ENCODE data around the gene SETBP1.

Gene SETBP1

DNA sequence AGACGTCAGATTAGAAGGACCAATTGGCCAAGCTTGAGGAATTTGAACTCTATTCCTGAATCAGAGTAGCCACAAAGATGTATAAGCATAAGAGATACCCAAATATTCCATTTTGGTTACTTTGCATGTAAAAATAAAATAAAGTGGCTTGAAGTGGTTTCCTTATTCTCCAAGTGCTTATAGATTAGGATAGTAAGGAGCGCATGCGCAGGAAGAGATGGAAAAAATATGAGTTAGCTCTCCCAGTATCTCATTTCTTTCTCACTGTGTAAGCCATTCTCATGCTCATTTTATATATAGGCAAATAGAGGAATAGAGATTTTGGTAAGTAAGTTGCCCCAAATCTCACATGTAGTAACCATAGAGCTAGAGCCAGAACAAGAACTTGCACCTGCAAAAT lies 241.3 kb downstream of the SETBP1 start:
- in situ Hi-C loops (cut with MboI; ENCODE audit: low sequenced_read_pairs) = no loop called here

DNA sequence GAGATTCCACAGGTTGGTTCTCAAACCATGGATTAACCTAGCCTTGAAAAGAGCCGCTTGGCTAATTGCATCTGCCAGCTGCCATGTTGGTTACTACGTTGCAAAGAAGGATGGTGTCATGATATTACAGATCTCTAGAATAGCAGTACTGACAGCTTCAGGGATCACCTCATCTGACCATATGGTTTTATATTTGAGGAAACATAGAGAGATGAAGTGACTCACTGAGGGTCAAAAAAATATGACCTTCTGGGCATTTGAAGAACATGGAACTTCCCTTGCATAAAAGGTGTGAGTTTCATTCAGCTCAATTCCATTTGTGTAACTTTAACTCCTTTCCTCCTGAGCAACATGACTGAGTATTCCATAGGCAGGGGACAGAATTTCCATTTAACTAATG lies 242.3 kb downstream of the SETBP1 start:
- in situ Hi-C loops (cut with MboI; ENCODE audit: low sequenced_read_pairs) = no loop called here

DNA sequence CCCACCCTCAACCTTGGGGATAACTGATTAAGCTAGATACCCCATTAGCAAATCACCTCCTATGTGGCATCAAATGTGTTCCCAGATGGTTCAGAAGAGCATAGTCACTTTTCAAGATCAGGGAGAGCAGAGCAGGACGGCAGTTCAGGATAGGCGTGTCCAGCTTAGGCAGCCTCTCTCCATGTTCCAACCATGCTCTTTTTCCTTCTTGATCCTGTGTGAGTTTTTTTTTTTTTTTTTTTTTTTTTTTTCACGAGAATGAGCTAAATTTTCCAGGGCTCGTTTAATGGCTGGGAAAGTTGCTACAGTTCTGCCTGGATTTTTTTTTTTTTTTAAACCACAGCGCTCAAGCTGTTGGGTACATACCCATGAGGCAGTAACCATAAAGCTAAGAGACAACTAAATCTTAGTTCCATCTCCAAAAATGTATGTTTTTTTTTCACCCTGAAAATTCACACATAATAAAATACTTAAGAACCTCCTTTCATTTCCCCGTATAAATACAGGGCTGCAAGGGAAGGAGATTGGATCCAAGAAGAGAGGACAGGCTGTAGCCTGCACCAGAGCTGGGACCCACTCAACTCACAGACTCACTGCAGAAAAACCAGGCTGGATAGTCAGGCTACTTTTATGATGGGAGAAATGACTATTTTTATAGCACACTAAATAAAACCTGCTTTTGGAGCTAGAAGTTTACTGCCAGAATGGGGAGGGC lies 244.3 kb downstream of the SETBP1 start:
- in situ Hi-C loops (cut with MboI; ENCODE audit: low sequenced_read_pairs) = no loop called here

DNA sequence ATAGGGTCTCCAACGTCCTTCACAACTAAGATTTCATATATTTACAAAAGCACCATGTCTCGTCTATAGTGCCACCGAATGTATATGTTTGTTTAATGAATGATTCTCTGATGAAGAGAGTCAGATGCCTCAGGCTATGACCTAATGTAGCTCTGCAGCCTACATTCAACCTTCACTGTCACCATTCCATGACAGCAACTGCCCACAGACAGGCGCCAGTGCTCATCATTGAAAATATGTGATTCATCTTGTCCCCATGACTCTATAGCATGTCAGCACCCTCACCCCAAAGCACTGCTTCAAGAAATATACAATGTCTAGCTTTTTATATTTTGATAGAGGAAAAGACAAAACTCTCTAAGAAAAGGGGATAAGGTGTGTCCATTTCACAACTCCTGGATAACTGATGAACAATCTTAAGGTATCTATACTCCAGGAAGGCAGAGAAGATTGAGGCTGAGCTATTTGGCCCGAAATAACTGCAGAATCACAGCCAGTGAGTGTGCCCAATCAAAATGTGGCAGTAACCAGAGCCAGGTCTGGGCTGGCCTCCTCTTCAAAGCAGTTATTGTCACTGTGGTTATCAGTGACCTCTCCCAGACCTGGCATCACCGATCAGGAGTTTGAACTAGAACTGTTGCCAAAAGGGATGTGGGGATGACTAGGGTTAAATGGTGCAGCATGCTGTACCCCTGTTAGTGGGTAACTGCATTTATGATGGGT lies 246.6 kb downstream of the SETBP1 start:
- in situ Hi-C loops (cut with MboI; ENCODE audit: low sequenced_read_pairs) = no loop called here

DNA sequence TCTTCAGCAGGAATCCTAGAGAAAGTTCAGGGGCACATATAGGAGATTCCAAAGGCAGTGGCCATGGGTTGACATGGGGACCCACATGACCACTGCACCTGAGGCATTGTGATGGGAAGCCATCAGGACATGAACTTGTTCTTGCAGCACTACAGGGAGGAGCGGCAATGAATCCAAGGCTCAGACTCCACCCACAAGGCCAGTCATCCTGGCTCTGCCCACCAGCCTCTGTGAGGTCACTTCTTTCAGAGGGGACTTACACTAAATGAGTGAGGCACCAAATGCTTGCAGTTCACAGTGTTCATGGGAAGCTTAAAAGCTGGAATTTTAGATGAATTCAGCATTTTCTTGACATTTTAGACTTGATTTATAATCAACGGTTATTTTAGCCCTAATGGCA lies 254.2 kb downstream of the SETBP1 start:
- in situ Hi-C loops (cut with MboI; ENCODE audit: low sequenced_read_pairs) = no loop called here

DNA sequence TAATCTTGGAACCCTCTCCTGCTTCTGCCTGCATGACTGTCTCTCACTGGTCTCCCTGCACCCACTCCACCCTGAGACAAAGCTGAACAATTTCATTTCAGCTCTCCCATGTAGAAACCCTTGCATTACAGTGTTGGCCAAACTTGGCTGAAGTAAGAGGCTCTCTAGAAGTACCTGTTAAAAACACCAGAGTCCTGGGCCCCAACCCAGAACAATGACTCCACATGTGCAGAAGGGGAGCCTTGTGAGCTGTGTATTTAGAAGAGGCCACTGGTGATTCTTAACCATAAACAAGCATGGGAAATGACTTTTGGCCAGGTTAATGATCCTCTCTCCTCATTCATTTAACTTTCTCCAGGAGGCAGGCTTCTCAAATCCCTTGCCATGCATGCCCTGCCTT lies 254.8 kb downstream of the SETBP1 start:
- in situ Hi-C loops (cut with MboI; ENCODE audit: low sequenced_read_pairs) = no loop called here

DNA sequence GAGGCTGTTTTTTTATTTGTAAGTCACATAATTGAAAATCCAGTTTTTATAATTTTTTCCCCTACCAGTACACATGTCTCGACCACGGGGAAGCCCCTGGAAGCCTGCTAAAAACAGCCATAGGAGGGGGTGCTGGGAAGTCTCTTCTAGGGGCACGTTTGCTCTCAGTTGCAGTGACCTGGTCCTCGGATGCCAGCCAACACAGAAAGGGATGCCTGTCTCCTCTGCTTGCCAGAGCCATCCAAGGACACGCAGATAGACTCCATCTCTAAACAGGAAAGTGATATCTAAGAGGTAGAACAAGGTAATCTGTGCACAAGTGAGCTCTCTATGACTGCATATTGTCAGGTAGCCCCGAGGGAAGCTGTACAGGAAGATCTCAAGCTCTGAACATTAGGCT lies 255.8 kb downstream of the SETBP1 start:
- in situ Hi-C loops (cut with MboI; ENCODE audit: low sequenced_read_pairs) = no loop called here

DNA sequence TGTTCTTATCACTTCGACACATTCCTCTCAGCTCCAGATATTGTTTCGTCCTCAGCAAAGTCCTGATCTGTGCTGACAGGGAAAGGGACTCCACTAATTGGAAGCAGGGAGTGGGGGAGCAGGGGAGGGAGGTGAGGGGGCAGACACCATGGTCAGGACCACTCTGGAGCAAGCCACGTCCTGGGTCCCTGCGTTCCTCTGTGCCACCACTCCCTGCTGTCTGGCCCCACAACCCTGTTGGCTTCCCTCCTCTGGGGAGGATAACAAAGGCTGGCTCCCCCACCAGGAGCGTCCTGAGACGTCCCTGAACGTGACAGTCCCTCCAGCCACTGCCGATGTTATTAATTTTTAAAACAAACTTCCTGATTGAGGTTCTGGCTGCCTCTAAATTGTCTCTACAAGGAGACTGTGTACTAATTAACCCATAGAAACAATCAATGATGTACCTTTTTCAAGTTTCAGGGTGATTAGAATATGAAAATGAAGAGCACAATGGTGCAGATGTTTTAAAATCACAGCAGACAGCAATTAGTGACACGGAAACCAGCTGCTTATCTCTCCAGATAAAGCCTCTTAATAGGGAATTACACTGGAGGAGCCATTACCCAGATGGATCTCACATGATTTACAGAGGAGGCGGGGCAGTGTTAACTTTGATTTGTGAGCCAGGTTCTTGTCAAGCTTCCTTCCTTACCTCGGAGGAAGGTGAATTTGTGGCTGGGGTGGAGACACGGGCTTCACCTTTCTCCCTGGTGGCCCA lies 257.5 kb downstream of the SETBP1 start:
- in situ Hi-C loops (cut with MboI; ENCODE audit: low sequenced_read_pairs) = no loop called here

DNA sequence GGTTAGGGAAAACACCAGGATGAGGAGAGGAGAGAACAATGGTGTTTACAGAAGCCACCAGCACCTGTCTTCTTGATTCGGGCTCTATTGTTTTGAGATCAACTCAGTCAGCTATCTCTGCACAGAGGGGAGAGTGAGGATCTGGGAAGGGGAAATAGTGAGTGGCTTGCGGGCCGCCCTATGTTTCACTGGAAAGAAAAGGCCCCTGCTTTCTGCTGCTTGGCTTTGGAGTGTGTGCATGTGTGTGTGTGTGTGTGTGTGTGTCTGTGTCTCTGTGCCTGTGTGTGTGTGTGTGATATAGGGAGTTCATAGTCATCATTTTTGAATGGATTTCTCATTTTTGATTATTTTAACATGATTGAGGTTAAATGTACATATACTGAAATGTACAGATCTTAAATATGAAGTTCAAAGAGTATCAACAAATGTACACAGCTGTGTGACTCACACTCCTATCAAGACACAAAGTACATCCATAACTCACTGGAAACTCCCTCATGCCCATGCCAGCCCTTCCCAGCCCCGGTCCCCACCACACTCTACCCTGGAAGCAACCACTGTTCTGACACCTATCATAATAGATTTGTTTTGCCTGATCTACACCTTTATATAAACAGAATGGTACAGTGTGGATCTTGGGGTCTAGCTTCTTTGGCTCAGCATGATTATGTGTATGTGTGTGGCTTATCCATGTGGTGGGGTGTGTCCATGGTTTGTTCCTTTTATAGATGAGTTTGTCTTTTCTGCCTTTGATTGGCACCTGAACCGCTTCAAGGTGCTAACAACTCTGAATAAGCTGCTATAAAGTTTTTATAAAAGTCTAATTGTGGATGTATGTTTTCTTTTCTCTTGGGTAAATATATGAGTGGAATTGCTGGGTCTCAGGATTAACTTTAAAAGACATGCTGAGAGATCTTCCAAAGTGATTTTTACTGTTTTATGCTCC lies 258.3 kb downstream of the SETBP1 start:
- in situ Hi-C loops (cut with MboI; ENCODE audit: low sequenced_read_pairs) = no loop called here

DNA sequence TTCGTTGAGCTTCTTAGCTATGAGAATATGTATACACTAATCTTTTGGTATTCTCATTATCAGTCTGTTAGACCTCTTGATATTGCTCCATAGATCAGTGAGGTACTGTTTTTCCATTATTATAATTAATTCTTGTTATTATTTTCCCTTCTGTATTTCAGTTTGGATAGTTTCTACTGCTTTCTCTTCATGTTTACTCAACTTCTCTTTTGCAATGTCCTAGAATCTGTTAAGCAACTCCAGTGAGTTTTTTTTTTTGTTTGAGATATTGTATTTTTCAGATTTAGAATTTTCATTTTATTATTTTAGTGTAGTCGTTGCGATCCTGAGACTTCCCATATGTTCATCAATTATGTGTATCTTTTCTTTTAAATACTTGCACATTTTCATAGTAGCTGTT lies 260.8 kb downstream of the SETBP1 start:
- in situ Hi-C loops (cut with MboI; ENCODE audit: low sequenced_read_pairs) = no loop called here

DNA sequence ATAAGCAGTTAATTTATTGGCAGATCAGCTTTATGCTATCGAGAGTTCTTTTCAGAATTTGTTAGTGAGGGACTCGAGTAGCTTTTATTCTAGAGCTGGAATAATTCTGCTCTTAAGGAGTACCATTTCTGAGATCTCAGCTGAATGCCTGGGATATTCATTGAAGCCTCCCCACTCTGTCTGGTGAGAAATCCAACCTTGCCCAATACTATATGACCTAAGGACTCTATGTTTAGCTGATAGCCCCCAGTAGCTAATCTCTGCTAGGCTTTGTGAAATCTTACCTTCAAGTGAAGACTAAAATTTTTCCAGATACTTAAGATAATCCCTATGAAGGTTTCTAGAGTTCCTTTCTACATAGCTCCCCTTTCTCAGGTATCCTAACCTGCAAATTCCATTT lies 261.4 kb downstream of the SETBP1 start:
- in situ Hi-C loops (cut with MboI; ENCODE audit: low sequenced_read_pairs) = no loop called here

DNA sequence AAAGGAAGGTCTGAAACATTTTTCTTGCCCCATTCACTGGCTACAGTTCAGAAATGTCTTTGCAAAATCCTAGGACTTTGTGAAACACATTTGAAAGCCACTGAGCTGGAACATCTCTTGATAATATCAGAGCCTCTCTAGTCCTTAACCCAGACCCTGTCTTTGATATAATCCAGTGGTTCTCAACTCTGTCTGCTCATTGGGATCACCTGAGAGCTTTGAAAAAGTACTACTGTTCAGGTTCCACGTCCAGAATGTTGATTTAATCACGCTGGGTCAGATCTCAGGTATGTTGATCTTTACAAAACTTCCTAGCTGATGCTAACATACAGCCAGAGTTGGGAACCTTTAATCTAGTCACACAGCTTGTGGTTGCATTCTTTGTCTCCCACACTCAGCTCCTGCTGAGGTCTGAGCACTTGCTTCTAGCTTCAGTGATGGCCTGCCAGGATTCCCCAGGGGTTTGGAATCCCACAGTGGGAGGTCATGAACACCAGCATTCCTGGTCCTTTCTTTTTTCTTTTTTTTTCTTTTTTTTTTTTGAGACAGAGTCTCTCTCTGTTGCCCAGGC lies 262.7 kb downstream of the SETBP1 start:
- in situ Hi-C loops (cut with MboI; ENCODE audit: low sequenced_read_pairs) = no loop called here

DNA sequence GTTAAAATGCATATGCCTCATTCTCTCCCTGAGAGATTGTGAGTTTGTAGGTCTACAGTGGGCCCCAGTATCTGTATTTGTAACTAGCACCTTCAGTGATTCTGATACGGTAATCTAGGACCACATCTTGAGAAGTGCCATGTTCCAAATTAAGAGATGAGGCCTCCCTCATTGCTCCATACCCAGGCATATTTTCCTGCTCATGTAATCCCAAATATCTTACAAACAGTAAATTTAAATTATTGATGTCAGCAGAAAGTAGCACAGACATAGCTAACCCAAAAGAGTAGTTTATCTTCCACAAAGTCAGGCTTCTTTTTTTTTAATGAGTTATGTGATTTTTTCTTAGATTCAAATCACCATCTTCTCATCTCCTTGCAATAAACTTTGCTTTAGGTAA lies 263.8 kb downstream of the SETBP1 start:
- in situ Hi-C loops (cut with MboI; ENCODE audit: low sequenced_read_pairs) = no loop called here

DNA sequence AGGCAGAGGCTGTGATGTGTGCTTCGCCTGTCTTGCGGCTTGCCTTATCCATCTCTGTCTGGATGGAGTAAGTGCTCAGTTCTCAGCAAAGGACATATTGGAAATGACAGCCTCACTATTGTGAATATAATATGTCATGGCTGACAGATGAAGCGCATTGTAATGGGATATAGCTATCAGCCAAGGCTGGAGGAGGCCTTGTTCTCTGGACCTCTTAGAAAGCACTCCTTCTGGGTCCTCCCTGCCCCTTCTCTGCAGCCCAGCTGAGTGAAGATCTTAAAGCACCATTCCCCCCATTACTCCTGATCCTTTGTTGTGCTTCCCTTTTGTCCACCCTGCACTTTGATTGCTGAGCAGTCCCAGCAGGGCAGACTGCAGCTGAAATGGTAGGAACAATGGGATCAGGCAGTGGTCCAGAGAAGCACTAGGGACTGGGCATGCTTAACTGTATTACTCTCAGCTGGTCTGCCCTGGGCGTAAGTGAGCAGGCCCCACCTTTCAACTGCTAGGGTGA lies 265.3 kb downstream of the SETBP1 start:
- in situ Hi-C loops (cut with MboI; ENCODE audit: low sequenced_read_pairs) = no loop called here

DNA sequence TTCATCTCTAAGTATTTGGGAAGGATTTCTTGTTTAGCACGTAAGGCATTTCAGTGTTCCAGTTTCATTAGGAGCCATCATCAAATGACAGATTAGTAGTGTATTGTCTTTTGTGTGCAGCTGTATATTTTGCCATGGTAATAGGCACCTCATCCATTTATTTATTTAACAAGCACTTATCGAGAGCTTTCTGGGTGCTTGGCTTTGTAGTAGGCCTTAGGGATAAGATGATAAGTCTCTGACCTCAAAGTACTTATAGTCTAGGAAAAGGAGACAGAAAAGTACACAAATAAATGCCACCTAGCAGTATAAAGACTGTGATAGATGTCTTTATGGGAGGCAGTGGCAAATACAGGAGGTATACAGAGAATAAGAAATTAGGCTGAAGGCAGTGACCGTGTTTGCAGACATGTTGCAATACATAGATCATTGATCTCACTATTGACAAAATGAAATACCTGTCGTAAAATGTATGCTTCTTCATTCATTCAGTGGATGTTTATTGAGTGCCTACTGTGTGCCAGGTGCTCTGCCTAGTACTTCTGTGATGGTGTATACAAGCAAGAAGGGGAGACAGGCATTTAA lies 265.9 kb downstream of the SETBP1 start:
- in situ Hi-C loops (cut with MboI; ENCODE audit: low sequenced_read_pairs) = no loop called here

DNA sequence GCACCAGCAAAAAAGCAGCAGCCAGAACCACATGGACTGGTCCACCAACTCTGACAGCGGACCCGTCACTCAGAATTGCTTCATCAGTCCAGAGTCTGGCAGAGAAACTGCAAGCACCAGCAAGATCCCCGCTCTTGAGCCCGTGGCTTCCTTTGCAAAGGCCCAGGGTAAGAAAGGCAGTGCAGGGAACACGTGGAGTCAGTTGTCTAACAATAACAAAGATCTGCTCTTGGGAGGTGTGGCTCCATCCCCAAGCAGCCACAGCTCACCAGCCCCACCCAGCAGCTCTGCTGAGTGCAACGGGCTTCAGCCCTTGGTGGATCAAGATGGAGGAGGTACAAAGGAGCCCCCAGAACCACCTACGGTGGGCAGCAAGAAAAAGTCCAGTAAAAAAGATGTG lies 269.3 kb downstream of the SETBP1 start:
- in situ Hi-C loops (cut with MboI; ENCODE audit: low sequenced_read_pairs) = no loop called here

DNA sequence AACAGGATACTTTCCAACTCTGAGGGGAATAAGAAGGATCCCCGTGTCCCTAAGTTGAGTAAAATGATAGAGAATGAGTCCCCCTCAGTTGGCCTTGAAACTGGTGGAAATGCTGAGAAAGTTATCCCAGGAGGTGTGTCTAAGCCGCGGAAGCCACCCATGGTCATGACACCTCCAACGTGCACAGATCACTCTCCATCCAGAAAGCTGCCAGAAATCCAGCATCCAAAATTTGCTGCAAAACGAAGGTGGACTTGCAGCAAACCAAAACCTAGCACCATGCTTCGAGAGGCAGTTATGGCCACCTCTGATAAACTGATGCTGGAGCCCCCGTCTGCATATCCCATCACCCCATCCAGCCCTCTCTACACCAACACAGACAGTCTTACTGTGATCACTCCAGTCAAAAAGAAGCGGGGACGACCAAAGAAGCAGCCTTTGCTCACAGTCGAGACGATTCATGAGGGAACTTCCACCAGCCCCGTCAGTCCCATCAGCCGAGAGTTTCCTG lies 270.1 kb downstream of the SETBP1 start:
- in situ Hi-C loops (cut with MboI; ENCODE audit: low sequenced_read_pairs) = no loop called here

DNA sequence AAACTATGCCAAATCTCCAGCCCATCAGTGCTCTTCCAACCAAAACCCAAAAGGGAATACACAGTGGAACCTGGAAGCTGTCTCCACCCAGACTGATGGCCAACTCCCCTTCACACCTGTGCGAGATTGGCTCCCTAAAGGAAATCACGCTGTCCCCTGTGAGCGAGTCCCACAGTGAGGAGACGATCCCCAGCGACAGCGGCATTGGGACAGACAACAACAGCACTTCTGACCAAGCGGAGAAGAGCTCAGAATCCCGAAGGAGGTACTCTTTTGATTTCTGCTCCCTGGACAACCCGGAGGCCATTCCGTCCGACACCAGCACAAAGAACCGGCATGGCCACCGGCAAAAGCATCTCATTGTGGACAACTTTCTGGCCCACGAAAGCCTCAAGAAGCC lies 271.1 kb downstream of the SETBP1 start:
- in situ Hi-C loops (cut with MboI; ENCODE audit: low sequenced_read_pairs) = no loop called here

DNA sequence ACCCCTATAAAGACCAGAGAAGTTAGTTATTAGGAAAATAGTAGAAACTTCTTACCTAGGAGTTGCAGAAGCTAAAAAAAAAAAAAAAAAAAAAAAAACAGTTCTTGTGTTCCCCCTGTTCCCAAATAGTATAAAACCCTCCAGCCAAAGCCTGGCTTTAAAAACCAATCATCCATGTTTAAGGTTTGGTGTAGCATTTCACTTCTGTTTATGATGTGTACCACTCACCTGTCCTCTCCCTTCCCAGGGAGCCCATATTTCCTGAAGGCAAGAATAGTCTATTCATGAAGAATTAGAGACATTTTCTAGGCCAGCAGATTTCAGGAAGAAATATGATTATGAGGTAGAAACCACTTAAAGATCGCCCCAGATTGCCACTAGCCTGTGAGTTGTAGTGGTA lies 273.6 kb downstream of the SETBP1 start:
- in situ Hi-C loops (cut with MboI; ENCODE audit: low sequenced_read_pairs) = no loop called here

DNA sequence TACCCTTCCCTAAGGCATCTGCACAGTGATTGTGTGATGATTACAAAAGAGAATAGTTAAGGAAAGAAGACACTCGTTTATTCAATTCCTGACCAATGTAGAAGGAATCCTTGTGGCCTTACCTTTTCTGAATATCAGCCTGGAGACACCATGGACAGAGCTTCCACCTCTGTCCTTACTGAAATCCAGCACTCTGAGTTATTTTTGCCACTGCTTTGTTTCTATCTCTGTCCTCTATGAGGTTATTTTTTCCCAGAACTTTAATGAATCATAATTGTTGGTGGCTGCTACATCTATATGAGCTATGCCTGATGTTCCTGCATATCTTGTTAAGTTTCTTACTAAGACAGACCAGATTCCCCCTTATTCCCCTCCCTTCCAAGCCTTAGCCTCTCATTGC lies 275.1 kb downstream of the SETBP1 start:
- in situ Hi-C loops (cut with MboI; ENCODE audit: low sequenced_read_pairs) = no loop called here
